ENCODE results near the gene TRIM43B.
"Not testable (repeated sequence)": the region's sequence is repeated elsewhere in the genome, so short reads cannot be mapped to it uniquely, and the experiment has no call there.

Gene TRIM43B

DNA sequence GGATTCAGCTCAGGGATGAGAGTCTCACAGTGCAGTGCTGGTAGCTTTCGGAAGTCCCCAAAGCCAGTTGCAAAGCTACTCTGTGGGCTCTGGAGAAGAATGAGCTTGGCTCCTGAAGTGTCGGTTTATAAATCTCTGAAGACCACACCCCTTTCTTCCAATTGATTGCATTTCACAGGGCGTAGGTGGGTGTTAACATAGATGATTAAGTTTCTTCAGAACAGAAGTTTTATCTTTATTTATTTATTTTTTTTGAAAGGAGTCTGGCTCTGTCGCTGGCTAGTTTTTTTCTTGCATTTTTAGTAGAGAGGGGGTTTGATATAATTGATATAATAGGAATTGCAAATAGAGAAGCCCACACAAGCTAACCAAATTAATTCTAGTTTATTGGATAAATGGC, at the start of gene TRIM43B:
Gene TRIM43B, minus strand, starts transcription at position 101 of the 400 bp plus-strand sequence. CDS start 2,040 bp downstream, outside the sequence.
- not testable (repeated sequence) for DNase-seq (ENCODE audit: low spot score)

GRCh38 chr2:95531254-95531771, 46.8 kb upstream of the TRIM43B start:
- no peak for DNase-seq (ENCODE audit: low spot score)

DNA sequence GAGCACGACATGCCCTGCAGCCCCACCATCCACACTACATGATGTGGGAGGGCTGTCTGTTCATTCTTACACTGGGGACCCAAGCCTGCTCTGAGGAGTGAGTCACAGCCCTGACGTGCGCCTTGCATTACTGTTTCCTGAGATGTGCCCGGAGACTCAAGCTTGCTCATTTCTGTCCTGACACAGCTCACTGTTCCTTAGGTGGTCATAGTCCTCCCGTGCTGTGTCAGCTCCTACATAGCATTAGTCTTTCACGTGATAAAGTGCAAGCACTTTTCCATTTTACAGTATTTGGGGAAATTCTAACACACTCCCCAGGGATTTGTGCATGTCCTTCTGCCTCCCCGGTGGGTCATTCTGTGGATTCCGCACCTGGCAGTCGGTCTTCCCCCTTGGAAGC, 46.2 kb upstream of the TRIM43B start:
- no peak for DNase-seq (ENCODE audit: low spot score)

DNA sequence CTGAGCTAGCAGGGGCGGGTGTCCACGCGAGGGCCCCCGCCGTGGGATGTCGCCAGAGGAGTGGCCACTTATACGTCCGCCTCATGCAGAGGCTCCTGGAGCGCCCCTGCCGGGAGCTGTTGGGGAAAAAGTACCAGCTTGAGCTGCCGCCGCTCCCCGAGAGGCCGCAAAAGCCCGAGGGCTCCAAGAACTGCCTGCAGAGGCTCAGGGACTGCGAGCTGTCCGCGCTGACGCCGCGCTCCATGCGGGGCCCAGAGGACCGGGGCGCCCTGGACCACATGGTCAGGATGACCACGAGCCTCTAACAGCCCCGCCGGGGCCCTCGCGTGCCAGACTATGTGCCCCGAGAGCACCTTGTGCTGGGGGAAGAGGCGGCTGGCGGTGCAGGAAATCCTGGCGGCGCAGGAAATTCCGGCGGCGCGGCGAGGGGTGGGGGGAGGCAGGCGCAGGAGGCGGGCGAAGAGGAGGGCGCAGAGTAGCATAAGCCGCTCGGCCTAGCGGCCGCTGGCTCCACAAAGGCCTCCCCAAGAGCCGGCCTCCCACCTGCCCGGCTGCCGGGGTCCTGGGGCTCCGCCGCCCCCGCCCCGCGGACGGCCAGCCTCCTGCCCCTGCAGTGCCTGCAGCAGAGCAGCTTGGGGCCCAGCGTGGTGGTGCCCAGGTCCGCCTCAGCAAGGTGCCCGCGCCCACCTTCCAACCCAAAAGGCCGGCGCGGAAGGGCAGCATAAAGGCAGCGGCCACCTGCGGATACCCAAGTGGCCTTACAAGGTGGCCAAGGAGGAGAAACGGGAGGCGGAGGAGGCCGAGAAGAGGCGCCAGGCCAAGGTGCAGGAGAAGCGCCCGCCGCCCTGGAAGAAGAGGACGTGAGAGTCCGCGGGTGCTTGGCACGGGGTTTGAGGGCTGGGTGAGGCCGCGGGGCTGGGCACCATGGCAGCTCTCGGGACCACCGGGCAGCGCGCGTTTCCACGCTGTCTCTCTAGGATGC, 42.1 kb upstream of the TRIM43B start:
- DNase-seq (ENCODE audit: low spot score): peak; percentile 68

GRCh38 chr2:95525294-95526035, 40.9 kb upstream of the TRIM43B start:
- DNase-seq (ENCODE audit: low spot score): no peak

DNA sequence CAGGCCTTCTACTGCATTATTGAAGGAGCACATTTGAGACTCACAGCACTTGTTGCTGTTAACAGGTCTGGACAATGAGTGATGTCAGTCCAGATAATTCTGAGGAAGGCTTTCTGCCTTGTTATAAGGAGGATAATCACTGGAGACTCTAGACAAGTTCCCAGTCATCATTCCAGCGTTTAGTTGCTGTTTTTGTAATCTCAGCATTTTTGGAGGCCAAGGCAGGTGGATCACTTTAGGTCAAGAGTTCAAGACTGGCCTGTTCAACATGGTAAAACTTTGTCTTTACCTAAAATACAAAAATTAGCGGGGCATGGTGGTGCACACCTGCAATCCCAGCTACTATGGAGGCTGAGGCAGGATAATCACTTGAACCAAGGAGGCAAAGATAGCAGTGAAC, 39.6 kb upstream of the TRIM43B start:
- DNase-seq (ENCODE audit: low spot score): no peak

- DNase-seq (ENCODE audit: low spot score): no peak
Observed at GRCh38 chr2:95514718-95515117, 30.2 kb upstream of the TRIM43B start.

DNA sequence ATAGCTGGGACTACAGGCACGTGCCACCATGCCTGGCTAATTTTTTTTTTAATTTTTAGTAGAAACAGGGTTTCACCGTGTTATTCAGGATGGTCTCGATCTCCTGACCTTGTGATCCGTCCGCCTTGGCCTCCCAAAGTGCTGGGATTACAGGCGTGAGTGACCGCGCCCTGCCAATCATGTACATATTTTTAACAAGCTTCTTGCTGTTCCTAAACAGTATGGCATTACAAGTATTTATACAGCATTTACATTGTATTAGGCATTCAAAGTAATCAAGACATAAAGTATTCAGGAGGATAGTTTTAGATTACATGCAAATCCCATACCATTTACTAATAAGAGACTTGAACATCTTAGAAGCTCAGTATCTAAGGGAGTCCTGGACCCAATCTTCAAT, 29.7 kb upstream of the TRIM43B start:
- DNase-seq (ENCODE audit: low spot score): not testable (repeated sequence)

DNA sequence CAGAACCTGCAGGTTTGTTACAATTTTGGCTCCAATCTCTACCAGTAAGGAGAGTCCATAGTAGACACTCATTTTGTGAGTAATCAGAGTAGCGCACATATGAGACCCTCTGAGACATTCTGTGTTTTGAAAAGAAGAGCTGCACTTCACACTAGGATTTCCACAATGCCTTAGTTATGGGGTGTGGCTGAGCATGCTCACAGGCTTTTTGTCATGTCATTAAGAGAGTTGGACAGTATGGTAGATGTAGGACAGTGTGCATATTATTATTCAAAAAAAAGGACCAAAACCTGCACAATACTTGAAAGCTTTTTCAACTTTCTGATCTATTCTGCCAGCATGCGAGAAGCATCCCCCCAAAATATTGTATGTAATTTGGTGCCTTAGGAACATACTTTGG, 24.9 kb upstream of the TRIM43B start:
- no peak for DNase-seq (ENCODE audit: low spot score)

DNA sequence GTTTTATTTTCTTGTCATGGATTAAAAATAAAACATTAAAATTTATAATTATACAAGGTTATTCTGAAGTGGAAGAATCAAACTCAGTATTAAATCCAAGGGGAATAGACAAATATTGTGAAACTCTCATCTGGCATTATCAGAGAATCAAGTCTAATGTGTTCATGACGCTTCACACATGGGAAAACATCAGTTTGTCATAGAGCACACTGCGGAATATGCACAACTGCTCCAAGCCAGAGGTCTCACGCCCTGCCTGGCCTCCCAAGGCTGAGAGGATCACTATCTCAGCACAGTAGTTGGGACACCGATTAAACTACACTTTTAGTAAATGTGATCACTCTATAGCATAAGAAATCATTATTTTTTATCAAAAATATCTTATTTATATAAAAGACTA, 20.7 kb upstream of the TRIM43B start:
- DNase-seq (ENCODE audit: low spot score): no peak

DNA sequence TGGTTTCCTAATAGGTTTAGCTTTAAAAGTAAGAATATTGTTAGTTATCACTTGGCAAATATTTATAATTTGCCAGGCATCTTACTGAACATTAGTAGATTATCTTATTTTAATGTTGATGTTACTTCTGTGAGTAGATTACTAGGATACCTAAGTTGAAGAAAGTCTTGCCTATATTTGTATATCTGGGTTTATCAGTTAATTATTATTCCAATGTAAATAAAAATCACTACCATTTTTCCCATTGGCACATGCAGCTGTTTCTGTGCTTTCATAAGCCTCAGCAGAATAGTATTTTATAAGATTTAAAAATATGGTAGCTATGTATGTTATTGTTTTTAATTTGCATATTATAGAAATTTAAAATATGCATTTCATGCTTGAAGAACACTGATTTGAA, 16.3 kb upstream of the TRIM43B start:
- no peak for DNase-seq (ENCODE audit: low spot score)

- DNase-seq (ENCODE audit: low spot score): not testable (repeated sequence)
Observed at GRCh38 chr2:95492076-95492475, 7.5 kb upstream of the TRIM43B start.

GRCh38 chr2:95475025-95475424, 9.5 kb downstream of the TRIM43B start:
- DNase-seq (ENCODE audit: low spot score): not testable (repeated sequence)

DNA sequence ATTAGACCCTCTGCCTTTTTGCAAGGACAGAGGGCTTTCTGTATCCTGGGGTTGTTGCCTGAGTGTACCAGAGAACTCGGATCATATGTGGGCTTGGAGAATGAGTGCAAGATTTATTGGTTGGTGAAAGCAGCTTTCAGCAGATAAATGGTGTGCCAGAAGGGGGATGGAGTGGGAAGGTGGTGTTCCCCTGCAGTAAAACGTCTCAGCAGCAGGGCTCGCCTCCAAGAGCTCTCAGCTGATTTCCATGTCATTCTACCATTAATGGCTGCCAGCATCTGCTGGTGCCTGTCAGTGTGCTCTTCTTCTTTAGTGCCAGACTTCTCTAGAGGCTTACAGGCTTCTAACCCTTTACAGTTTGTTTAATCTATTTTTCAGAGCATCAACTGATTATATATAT, 16.6 kb downstream of the TRIM43B start:
- not testable (repeated sequence) for DNase-seq (ENCODE audit: low spot score)

GRCh38 chr2:95466572-95466971, 18.0 kb downstream of the TRIM43B start:
- not testable (repeated sequence) for DNase-seq (ENCODE audit: low spot score)

GRCh38 chr2:95463292-95463691, 21.3 kb downstream of the TRIM43B start:
- DNase-seq (ENCODE audit: low spot score): not testable (repeated sequence)

- DNase-seq (ENCODE audit: low spot score): not testable (repeated sequence)
Observed at GRCh38 chr2:95445317-95445716, 39.2 kb downstream of the TRIM43B start.

GRCh38 chr2:95442474-95443099, 42.0 kb downstream of the TRIM43B start:
- not testable (repeated sequence) for DNase-seq (ENCODE audit: low spot score)

DNA sequence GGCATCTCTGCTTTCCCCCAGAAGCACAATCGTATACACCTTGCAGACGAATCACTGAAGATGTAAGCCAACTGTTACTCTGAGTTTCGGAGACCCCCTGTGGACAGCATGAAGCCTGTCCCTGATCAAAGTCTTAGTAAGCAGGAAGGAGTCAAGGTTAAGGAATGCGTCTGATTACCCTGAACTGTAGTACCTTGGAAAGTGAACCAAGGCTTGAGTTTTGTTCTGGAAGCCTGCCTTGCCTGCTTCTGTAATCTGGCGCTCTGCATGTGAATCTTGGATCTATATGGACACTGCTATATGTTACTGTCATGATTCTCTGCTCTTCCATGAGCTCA, 48.7 kb downstream of the TRIM43B start:
- DNase-seq (ENCODE audit: low spot score): not testable (repeated sequence)

DNA sequence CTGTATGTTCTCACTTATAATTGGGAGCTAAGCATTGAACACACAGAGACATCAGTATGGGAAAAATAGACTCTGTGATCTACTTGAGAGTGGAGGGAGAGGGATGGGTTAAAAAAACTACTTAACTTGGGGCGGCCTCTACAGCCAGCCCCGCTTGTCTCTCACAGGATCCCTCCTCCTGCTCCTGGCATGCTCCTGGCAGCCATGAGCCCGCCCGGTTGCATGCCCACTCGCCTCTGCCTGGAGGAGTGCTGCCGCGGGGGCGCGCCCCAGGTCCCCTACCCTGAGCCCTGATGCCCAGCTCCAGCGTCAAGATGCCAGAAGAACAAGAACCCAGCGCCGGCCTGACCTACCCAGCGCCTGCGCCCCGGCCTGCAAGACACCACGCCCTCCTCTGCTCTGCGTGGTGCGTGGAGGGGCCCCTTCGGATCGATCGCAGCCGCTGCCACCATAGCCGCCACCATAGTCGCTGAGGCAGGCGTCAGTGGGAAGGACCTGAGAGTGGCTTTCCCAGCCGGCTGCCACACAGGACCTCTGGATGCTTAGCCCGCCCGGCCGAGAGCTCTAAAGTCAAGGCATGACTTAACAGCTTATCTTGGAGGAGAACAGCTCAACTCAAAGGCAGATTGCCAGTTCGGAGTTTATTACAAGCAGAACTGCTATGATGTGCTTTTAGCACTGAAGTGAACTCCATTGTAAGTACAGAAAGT, 49.2 kb downstream of the TRIM43B start:
- not testable (repeated sequence) for DNase-seq (ENCODE audit: low spot score)

DNA sequence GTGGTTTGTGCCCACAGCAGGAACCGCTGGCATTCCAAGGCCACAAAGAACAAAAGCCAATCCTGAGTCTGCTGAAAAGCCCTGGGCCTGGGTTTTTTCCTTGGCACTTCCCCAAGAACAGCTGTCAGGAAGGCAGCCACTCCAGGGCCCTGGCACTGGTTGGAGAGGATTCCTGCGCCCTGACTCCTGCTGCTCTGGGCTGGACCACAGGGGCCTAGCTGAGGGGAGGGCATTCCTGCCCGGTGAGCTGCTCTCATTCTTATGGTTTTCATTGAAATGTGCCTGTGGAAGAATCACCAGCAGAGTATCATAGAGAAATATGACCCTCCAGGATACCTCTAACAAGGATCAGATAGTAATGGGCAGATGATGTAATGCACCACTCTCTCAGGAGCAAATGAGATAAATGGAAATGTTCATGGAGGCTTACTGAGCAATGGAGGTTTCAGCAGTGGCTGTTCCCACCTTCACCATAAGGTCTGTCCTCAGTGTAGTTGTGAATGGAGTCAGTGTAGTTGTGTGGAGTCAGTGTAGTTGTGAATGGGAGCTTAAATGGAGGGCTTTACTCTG, 50.0 kb downstream of the TRIM43B start:
- DNase-seq (ENCODE audit: low spot score): peak; percentile 57

Measured in SW480 (cell line).